Immature natural killer cell (primary cell): ENCODE measurements around the gene TMEM239. TPM values are rescaled to one million over a fixed set of nuclear protein-coding genes. Genes with fewer than 3 reads are reported as not detected.
A peak's percentile ranks its signal among the peaks of the same experiment; 100 is the strongest.

Experiments
- DNase-seq, 3 donors: peaks; one replicate each; pipeline ENCODE4 v3.0.0; 2022; ENCODE audit warnings: mixed read lengths in 1 of 3
- H3K27ac Mint-ChIP-seq, 6 donors: one replicate each; pipeline ENCODE4 v1.8.0; 2020; ENCODE audit warnings: mixed read lengths in 6 of 6, mild to moderate bottlenecking in 5 of 6, inconsistent platforms in 4 of 6, moderate library complexity in 3 of 6
- H3K27me3 Mint-ChIP-seq, 3 donors: one replicate each; pipeline ENCODE4 v1.8.0; 2020 to 2021; ENCODE audit warnings: low read depth in 3 of 3, mild to moderate bottlenecking in 3 of 3, mixed read lengths in 3 of 3, moderate library complexity in 3 of 3, inconsistent platforms in 1 of 3
- H3K36me3 Mint-ChIP-seq, 3 donors: one replicate each; pipeline ENCODE4 v1.8.0; 2020; ENCODE audit warnings: mixed read lengths in 3 of 3, inconsistent platforms in 2 of 3, mild to moderate bottlenecking in 2 of 3
- H3K4me1 Mint-ChIP-seq, 2 donors: one replicate each; pipeline ENCODE4 v1.8.0; 2020; ENCODE audit warnings: inconsistent platforms in 2 of 2, mild to moderate bottlenecking in 2 of 2, mixed read lengths in 2 of 2, moderate library complexity in 1 of 2
- H3K4me3 Mint-ChIP-seq, 5 donors: one replicate each; pipeline ENCODE4 v1.8.0; 2020; ENCODE audit warnings: mild to moderate bottlenecking in 5 of 5, mixed read lengths in 5 of 5, inconsistent platforms in 3 of 5, moderate library complexity in 3 of 5
- H3K9me3 Mint-ChIP-seq, 6 donors: one replicate each; pipeline ENCODE4 v1.8.0; 2020; ENCODE audit warnings: mild to moderate bottlenecking in 6 of 6, mixed read lengths in 6 of 6, inconsistent platforms in 4 of 6, moderate library complexity in 3 of 6
- polyA plus RNA-seq, 3 donors: library from polyadenylated mRNA; unstranded; fragments of 300-500 nt; fragmentation: Illumina TruSeq; gene quantifications; one replicate each; pipeline ENCODE4 v1.2.3, GENCODE V29; 2021

TMEM239 gene
- polyA plus RNA-seq, 3 donors from 2014 or later = not detected

GRCh38 chr20:2859330-2860121 lies 43.4 kb downstream of the TMEM239 start:
- Mint-ChIP-seq H3K36me3 (peaks cover 0 to 10% (median 4%) of the 10 kb centered on the region in 3 donors), H3K27ac (peak overlapping the region in 3 of 6 donors; percentile 17 to 30 (median 30)), H3K4me3 (no peak overlapping the region), H3K9me3 (no peaks in the 10 kb centered on the region), H3K27me3 (no peaks in the 10 kb centered on the region), H3K4me1 (peaks cover 10 to 23% of the 10 kb centered on the region in 2 donors)
- DNase-seq = no peak

DNA sequence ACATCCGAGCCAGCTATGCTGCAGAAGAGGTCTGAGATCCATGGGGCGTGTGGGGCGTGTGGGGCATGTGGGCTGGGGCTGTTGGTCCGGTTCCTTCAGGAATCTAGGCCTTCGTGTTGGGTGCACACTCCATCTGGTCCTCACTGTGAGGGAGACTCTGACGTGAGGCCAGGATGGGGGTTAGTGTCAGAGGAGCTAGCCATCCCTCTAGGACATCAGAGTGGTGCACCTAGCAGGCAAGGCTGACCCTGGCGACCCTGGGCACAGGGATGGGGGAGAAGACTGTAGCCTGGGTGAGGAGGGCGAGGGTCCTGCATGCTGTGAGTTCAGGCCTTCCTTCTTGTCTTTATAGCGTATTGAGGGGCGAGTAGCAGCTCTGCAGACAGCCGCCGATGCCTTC lies 48.5 kb downstream of the TMEM239 start:
- no peaks in the 10 kb centered on the region for H3K9me3 Mint-ChIP-seq
- DNase-seq = no peak
- peaks cover 0 to 10% (median 4%) of the 10 kb centered on the region in 3 donors for H3K36me3 Mint-ChIP-seq
- H3K27me3 Mint-ChIP-seq = peaks cover 4 to 9% (median 8%) of the 10 kb centered on the region in 3 donors
- peak overlapping the region; percentile 89 to 98 (median 96) for H3K27ac Mint-ChIP-seq
- peak overlapping the region; percentile 39 to 93 (median 79) for H3K4me3 Mint-ChIP-seq
- peaks cover 53 to 54% of the 10 kb centered on the region in 2 donors for H3K4me1 Mint-ChIP-seq

DNA sequence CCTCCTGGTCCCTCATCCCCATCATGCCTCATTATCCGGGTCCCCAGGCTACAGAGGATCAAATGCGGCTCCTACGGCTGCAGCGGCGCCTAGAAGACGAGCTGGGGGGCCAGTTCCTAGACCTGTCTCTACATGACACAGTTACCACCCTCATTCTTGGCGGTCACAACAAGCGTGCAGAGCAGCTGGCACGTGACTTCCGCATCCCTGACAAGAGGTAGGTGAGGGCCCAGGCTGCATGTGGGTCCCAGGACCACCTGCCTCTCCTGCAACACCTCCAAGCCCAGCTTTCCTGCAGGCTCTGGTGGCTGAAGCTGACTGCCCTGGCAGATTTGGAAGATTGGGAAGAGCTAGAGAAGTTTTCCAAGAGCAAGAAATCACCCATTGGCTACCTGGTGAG lies 48.9 kb downstream of the TMEM239 start:
- H3K27ac Mint-ChIP-seq = peak overlapping the region; percentile 89 to 98 (median 96)
- peaks cover 4 to 9% (median 8%) of the 10 kb centered on the region in 3 donors for H3K27me3 Mint-ChIP-seq
- no peaks in the 10 kb centered on the region for H3K9me3 Mint-ChIP-seq
- peak overlapping the region; percentile 68 to 93 (median 79) for H3K4me3 Mint-ChIP-seq
- peaks cover 53 to 54% of the 10 kb centered on the region in 2 donors for H3K4me1 Mint-ChIP-seq
- peak in 2 of 3 donors; percentile 5 to 40 for DNase-seq
- H3K36me3 Mint-ChIP-seq = peaks cover 0 to 10% (median 4%) of the 10 kb centered on the region in 3 donors

DNA sequence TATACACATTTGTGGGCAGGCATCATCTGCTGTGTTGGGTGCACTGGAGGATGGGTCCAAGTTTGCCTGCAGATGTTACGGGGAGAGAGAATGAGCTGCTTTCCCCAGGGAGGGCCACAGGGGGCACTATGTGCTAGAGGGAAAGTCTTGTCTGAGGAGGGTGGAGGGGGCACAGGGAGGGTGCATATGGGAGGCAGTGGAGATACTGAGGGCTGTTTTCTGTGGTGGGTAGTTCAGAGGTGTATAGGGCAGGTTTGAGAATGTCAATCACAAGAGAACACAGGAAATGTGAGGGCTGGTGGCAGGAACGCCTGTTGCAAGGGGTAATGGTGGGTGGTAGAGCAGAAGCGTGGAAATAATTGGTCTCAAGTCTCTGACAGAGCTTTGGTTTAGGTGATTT lies 49.5 kb downstream of the TMEM239 start:
- Mint-ChIP-seq H3K4me3 (peak overlapping the region; percentile 68 to 93 (median 79)), H3K27me3 (peaks cover 4 to 9% (median 8%) of the 10 kb centered on the region in 3 donors), H3K27ac (peak overlapping the region; percentile 89 to 98 (median 96)), H3K9me3 (no peaks in the 10 kb centered on the region), H3K36me3 (peaks cover 0 to 10% (median 4%) of the 10 kb centered on the region in 3 donors), H3K4me1 (peaks cover 55% of the 10 kb centered on the region in 2 donors)
- DNase-seq = peak; percentile 77 to 87 (median 84)

- peaks cover 61% of the 10 kb centered on the region in 2 donors for H3K4me1 Mint-ChIP-seq
- H3K36me3 Mint-ChIP-seq = peaks cover 0 to 7% (median 2%) of the 10 kb centered on the region in 3 donors
- peak; percentile 83 to 89 (median 86) for DNase-seq
- H3K4me3 Mint-ChIP-seq = peak overlapping the region; percentile 68 to 93 (median 79)
- H3K27me3 Mint-ChIP-seq = peaks cover 5 to 9% (median 8%) of the 10 kb centered on the region in 3 donors
- H3K27ac Mint-ChIP-seq = peak overlapping the region; percentile 89 to 98 (median 96)
- no peaks in the 10 kb centered on the region for H3K9me3 Mint-ChIP-seq
Observed at GRCh38 chr20:2866236-2866635, 50.1 kb downstream of the TMEM239 start.

- peak overlapping the region; percentile 45 to 93 (median 79) for H3K4me3 Mint-ChIP-seq
- no peaks in the 10 kb centered on the region for H3K9me3 Mint-ChIP-seq
- peaks cover 5 to 13% (median 8%) of the 10 kb centered on the region in 3 donors for H3K27me3 Mint-ChIP-seq
- peak overlapping the region; percentile 89 to 98 (median 96) for H3K27ac Mint-ChIP-seq
- peaks cover 66 to 72% of the 10 kb centered on the region in 2 donors for H3K4me1 Mint-ChIP-seq
- no peak for DNase-seq
- peaks cover 0 to 1% (median 0%) of the 10 kb centered on the region in 3 donors for H3K36me3 Mint-ChIP-seq
Observed at GRCh38 chr20:2867081-2867864, 51.1 kb downstream of the TMEM239 start.

Other genes with a start within 250 kb of the TMEM239 start
- gene NOP56, start 163.7 kb upstream of the TMEM239 start, polyA plus RNA-seq = 10 to 100 TPM; 69.5 to 94.8 (median 71.2) TPM
- 100 to 1,000 TPM; 110 to 185 (median 133) TPM for gene IDH3B, start 152.1 kb upstream of the TMEM239 start, polyA plus RNA-seq
- 1 to 10 TPM; 1.3 to 1.8 (median 1.7) TPM for gene EBF4, start 123.6 kb upstream of the TMEM239 start, polyA plus RNA-seq
- 1 to 10 TPM in 1 of 3 donors, under 1 TPM in 1, not detected in 1; 0.74 to 1.2 TPM for gene CPXM1, start 15.7 kb upstream of the TMEM239 start, polyA plus RNA-seq
- not detected for gene C20orf141, start 1.4 kb upstream of the TMEM239 start, polyA plus RNA-seq
- 10 to 100 TPM; 21.9 to 24.1 (median 23.4) TPM for gene PCED1A, start 24.3 kb downstream of the TMEM239 start, polyA plus RNA-seq
- gene VPS16, start 24.4 kb downstream of the TMEM239 start, polyA plus RNA-seq = 10 to 100 TPM; 61.8 to 81.3 (median 76.5) TPM
- gene PTPRA, start 57.1 kb downstream of the TMEM239 start, polyA plus RNA-seq = 10 to 100 TPM; 39.5 to 63.5 (median 60.0) TPM
- not detected for gene GNRH2, start 227.3 kb downstream of the TMEM239 start, polyA plus RNA-seq
- 10 to 100 TPM; 65.2 to 76.5 (median 70.7) TPM for gene MRPS26, start 229.7 kb downstream of the TMEM239 start, polyA plus RNA-seq